ENCODE data around the gene SLC39A12. TPM values are rescaled to one million over a fixed set of nuclear protein-coding genes. Genes with fewer than 3 reads are reported as not detected.

SLC39A12 gene
- total and polyA plus RNA-seq, 2 experiments from 2014 or later, result not detected

DNA sequence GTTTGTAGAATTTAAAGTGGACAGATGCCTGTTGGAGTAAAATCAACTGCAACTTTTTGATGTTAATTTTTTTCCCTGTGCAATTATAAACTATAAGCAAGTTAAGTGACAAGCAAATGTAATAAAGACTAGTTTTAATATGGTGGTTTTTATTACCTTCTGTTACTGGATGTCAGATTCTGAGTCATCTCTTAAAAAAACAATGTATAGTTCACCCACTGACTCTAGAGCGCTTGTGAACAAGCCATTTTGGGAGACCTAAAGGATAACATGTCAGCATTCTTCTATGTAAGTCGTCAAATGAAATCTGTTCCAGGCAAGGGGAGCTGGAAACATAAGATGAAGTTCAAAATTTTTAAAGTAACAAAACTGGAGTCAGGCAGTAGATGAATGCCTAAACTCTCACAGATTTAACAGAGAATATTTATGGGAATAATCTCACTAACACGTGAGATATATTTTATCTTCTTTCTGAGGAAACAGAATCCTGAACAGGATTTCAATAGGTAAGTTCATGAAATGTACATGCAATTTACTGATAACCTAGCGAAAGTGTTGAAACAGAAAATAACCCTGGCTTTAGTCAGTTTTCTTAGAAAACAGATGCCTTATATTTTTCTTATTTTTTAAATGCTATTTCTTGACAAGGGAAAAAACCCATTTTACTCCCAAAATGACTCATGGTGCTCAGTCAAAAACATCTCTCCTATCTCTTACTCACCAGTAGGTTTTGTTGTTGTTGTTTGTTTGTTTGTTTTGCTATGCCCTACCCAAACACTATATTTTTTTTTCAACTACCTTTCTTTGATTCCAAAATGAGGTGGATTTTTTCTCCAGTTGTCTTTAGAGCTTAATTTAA lies 91.7 kb downstream of the SLC39A12 start:
- Mint-ChIP-seq H3K27ac (no peak overlapping the region), H3K4me3 (no peak overlapping the region), H3K36me3 (ENCODE audit: low read depth) (no peaks in the 10 kb centered on the region), H3K9me3 (no peaks in the 10 kb centered on the region), H3K27me3 (ENCODE audit: insufficient read depth, low read depth, poor library complexity) (peaks cover 2% of the 10 kb centered on the region), H3K4me1 (peaks cover 8% of the 10 kb centered on the region)
- Histone ChIP-seq H3K36me3 (ENCODE audit: insufficient read depth) (no peaks in the 10 kb centered on the region), H3K4me3 (no peak overlapping the region), H3K79me2 (replicated peaks; ENCODE audit: insufficient read depth) (no peaks in the 10 kb centered on the region), H3K27me3 (ENCODE audit: insufficient read depth) (no peaks in the 10 kb centered on the region), H3K4me2 (no peak overlapping the region), H3K27ac (ENCODE audit: low read depth) (no peak overlapping the region), H3K4me1 (ENCODE audit: insufficient read depth) (peaks cover 12% of the 10 kb centered on the region), H3F3A (replicated peaks; ENCODE audit: low read depth) (no peaks in the 10 kb centered on the region), H3K9me2 (ENCODE audit: insufficient read depth) (peaks cover 16% of the 10 kb centered on the region), H2AFZ (no peak overlapping the region), H4K20me1 (replicated peaks; ENCODE audit: insufficient read depth) (no peaks in the 10 kb centered on the region)
- TF ChIP-seq, protein P1, sequence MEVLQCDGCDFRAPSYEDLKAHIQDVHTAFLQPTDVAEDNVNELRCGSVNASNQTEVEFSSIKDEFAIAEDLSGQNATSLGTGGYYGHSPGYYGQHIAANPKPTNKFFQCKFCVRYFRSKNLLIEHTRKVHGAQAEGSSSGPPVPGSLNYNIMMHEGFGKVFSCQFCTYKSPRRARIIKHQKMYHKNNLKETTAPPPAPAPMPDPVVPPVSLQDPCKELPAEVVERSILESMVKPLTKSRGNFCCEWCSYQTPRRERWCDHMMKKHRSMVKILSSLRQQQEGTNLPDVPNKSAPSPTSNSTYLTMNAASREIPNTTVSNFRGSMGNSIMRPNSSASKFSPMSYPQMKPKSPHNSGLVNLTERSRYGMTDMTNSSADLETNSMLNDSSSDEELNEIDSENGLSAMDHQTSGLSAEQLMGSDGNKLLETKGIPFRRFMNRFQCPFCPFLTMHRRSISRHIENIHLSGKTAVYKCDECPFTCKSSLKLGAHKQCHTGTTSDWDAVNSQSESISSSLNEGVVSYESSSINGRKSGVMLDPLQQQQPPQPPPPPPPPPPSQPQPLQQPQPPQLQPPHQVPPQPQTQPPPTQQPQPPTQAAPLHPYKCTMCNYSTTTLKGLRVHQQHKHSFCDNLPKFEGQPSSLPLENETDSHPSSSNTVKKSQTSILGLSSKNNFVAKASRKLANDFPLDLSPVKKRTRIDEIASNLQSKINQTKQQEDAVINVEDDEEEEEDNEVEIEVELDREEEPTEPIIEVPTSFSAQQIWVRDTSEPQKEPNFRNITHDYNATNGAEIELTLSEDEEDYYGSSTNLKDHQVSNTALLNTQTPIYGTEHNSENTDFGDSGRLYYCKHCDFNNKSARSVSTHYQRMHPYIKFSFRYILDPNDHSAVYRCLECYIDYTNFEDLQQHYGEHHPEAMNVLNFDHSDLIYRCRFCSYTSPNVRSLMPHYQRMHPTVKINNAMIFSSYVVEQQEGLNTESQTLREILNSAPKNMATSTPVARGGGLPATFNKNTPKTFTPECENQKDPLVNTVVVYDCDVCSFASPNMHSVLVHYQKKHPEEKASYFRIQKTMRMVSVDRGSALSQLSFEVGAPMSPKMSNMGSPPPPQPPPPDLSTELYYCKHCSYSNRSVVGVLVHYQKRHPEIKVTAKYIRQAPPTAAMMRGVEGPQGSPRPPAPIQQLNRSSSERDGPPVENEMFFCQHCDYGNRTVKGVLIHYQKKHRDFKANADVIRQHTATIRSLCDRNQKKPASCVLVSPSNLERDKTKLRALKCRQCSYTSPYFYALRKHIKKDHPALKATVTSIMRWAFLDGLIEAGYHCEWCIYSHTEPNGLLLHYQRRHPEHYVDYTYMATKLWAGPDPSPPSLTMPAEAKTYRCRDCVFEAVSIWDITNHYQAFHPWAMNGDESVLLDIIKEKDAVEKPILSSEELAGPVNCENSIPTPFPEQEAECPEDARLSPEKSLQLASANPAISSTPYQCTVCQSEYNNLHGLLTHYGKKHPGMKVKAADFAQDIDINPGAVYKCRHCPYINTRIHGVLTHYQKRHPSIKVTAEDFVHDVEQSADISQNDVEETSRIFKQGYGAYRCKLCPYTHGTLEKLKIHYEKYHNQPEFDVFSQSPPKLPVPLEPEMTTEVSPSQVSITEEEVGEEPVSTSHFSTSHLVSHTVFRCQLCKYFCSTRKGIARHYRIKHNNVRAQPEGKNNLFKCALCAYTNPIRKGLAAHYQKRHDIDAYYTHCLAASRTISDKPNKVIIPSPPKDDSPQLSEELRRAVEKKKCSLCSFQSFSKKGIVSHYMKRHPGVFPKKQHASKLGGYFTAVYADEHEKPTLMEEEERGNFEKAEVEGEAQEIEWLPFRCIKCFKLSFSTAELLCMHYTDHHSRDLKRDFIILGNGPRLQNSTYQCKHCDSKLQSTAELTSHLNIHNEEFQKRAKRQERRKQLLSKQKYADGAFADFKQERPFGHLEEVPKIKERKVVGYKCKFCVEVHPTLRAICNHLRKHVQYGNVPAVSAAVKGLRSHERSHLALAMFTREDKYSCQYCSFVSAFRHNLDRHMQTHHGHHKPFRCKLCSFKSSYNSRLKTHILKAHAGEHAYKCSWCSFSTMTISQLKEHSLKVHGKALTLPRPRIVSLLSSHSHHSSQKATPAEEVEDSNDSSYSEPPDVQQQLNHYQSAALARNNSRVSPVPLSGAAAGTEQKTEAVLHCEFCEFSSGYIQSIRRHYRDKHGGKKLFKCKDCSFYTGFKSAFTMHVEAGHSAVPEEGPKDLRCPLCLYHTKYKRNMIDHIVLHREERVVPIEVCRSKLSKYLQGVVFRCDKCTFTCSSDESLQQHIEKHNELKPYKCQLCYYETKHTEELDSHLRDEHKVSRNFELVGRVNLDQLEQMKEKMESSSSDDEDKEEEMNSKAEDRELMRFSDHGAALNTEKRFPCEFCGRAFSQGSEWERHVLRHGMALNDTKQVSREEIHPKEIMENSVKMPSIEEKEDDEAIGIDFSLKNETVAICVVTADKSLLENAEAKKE (CRISPR knock-in tag; IDR thresholded peaks at IDR 0.05), result no peak
- TF ChIP-seq REST (IDR thresholded peaks at IDR 0.05; ENCODE audit: unreplicated experiment) (no peak), ZNF114 (CRISPR knock-in tag; IDR thresholded peaks at IDR 0.05) (no peak), ZNF331 (CRISPR knock-in tag; IDR thresholded peaks at IDR 0.05; ENCODE audit: low read depth) (no peak), CREB1 (CRISPR knock-in tag; IDR thresholded peaks at IDR 0.05; ENCODE audit: low read depth) (no peak), NANOG (IDR thresholded peaks at IDR 0.05; ENCODE audit: borderline replicate concordance) (no peak)
- TF ChIP-seq, protein P2, sequence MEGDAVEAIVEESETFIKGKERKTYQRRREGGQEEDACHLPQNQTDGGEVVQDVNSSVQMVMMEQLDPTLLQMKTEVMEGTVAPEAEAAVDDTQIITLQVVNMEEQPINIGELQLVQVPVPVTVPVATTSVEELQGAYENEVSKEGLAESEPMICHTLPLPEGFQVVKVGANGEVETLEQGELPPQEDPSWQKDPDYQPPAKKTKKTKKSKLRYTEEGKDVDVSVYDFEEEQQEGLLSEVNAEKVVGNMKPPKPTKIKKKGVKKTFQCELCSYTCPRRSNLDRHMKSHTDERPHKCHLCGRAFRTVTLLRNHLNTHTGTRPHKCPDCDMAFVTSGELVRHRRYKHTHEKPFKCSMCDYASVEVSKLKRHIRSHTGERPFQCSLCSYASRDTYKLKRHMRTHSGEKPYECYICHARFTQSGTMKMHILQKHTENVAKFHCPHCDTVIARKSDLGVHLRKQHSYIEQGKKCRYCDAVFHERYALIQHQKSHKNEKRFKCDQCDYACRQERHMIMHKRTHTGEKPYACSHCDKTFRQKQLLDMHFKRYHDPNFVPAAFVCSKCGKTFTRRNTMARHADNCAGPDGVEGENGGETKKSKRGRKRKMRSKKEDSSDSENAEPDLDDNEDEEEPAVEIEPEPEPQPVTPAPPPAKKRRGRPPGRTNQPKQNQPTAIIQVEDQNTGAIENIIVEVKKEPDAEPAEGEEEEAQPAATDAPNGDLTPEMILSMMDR (conservative IDR thresholded peaks at IDR 0.05; ENCODE audit: low read depth in 2 of 2), result no peak
- no peak for ATAC-seq
- DNase-seq (ENCODE audit: low spot score), result no peak
